Motor neuron (in vitro differentiated cells): ENCODE measurements around the gene CD300LB. TPM values are rescaled to one million over a fixed set of nuclear protein-coding genes. Genes with fewer than 3 reads are reported as not detected.
"Not testable (repeated sequence)": the region's sequence is repeated elsewhere in the genome, so short reads cannot be mapped to it uniquely, and the experiment has no call there.

Experiments
- ATAC-seq, 8 experiments: fragments of 200-7000 bp; cut with Tn5 transposase; replicated peaks in 6 of 8; 2 replicates each; pipeline ENCODE4 v1.8.0; 2021; ENCODE audit warnings: mild to moderate bottlenecking in 8 of 8, moderate library complexity in 8 of 8
- H3K27ac ChIP-seq, 2 donors: fragments of 250-450 bp; sonication (Bioruptor Pico); 2 replicates each; pipeline ENCODE4 v1.9.0; 2021; ENCODE audit warnings: antibody characterized with exemption in 2 of 2, mild to moderate bottlenecking in 2 of 2, moderate library complexity in 1 of 2
- H3K4me1 ChIP-seq, 2 donors: fragments of 250-450 bp; sonication (Bioruptor Pico); replicated peaks in 1 of 2; 2 replicates each; pipeline ENCODE4 v1.6.1; 2021; ENCODE audit warnings: antibody characterized with exemption in 2 of 2, mild to moderate bottlenecking in 2 of 2, moderate library complexity in 1 of 2
- H3K4me3 ChIP-seq, 5 donors: fragments of 250-450 bp; sonication (Bioruptor Pico); 2 replicates each; pipeline ENCODE4 v1.9.0; 2021; ENCODE audit warnings: antibody characterized with exemption in 5 of 5, mild to moderate bottlenecking in 5 of 5, moderate library complexity in 4 of 5
- WGBS, 10 experiments: fragments of 450-650 bp; shearing (Covaris generic); methylation state at CpG; one replicate each; pipeline ENCODE4 v1.0.0; 2022; 5-methylcytosine and 5-hydroxymethylcytosine counted together
- in situ Hi-C, 9 experiments: fragments of 400-800 bp; cut with MboI; loops; one replicate each; pipeline ENCODE4 v1.15.0; 2021; ENCODE audit warnings: low sequenced_read_pairs in 9 of 9, low pct_unique_long_range_greater_than_20kb in 2 of 9; ENCODE audit not compliant: unreplicated experiment in 9 of 9
- total RNA-seq, 8 experiments: library from RNA; unstranded; fragments of 300-600 nt; gene quantifications; 2 replicates each; pipeline versions ENCODE4 v1.2.3 to v1.2.4, GENCODE V29; 2022

Gene CD300LB
- total RNA-seq, 8 experiments from 2014 or later: 0.08 to 1.3 (median 0.29) TPM; not detected in 2

- Histone ChIP-seq H3K4me1 (no peaks in the 10 kb centered on the region), H3K4me3 (no peak overlapping the region), H3K27ac (no peak overlapping the region)
- in situ Hi-C loops: no loop called here
- WGBS, 10 experiments: 43 to 100% (median 82%) methylated on average over 1 to 3 of the region's 3 CpGs
- ATAC-seq: no peak
Observed at GRCh38 chr17:74520016-74520434, 11.2 kb downstream of the CD300LB start.

GRCh38 chr17:74518413-74518981, 12.8 kb downstream of the CD300LB start:
- in situ Hi-C loops, H3K27ac ChIP-seq, H3K4me1 ChIP-seq, H3K4me3 ChIP-seq: not testable (repeated sequence)
- ATAC-seq: peak in 2 of 8 experiments; percentile 55 to 60
- WGBS, 10 experiments: 14 to 100% (median 67%) methylated on average over 1 to 6 of the region's 6 CpGs; no CpG with 5 or more reads in 1 of the 10 experiments

- Histone ChIP-seq H3K27ac (no peak overlapping the region), H3K4me1 (no peaks in the 10 kb centered on the region), H3K4me3 (no peak overlapping the region)
- no peak for ATAC-seq
- in situ Hi-C loops: no loop called here
- WGBS, 10 experiments: 40 to 100% (median 67%) methylated on average over 1 to 3 of the region's 3 CpGs; no CpG with 5 or more reads in 4 of the 10 experiments
Observed at GRCh38 chr17:74516561-74517328, 14.5 kb downstream of the CD300LB start.

GRCh38 chr17:74515941-74516340, 15.3 kb downstream of the CD300LB start:
- Histone ChIP-seq H3K4me1 (no peaks in the 10 kb centered on the region), H3K27ac (no peak overlapping the region), H3K4me3 (no peak overlapping the region)
- in situ Hi-C loops: no loop called here
- 0 to 80% (median 61%) methylated on average over 1 to 4 of the region's 4 CpGs; no CpG with 5 or more reads in 2 of the 10 experiments for WGBS, 10 experiments
- ATAC-seq: no peak

GRCh38 chr17:74514632-74515334, 16.5 kb downstream of the CD300LB start:
- 72 to 94% (median 82%) methylated on average over 1 to 9 of the region's 10 CpGs; no CpG with 5 or more reads in 2 of the 10 experiments for WGBS, 10 experiments
- in situ Hi-C loops: no loop called here

GRCh38 chr17:74513987-74514631, 17.2 kb downstream of the CD300LB start:
- peak in 7 of 8 experiments; percentile 12 to 58 (median 43) for ATAC-seq
- no peak overlapping the region for H3K4me3 ChIP-seq

More at GRCh38 chr17:74514632-74515334, 16.5 kb downstream of the CD300LB start:
- ATAC-seq: peak in 6 of 8 experiments; percentile 11 to 54 (median 48)
- Histone ChIP-seq H3K27ac (peak overlapping the region in 1 of 2 donors; percentile 49), H3K4me1 (no peaks in the 10 kb centered on the region), H3K4me3 (no peak overlapping the region)

GRCh38 chr17:74512624-74513091, 18.6 kb downstream of the CD300LB start:
- no peaks in the 10 kb centered on the region for H3K4me1 ChIP-seq
- no peak overlapping the region for H3K4me3 ChIP-seq
- H3K27ac ChIP-seq: no peak overlapping the region
- WGBS, 10 experiments: 12 to 83% (median 42%) methylated on average over 1 to 7 of the region's 7 CpGs; no CpG with 5 or more reads in 1 of the 10 experiments
- no peak for ATAC-seq
- in situ Hi-C loops: no loop called here

More at GRCh38 chr17:74513987-74514631, 17.2 kb downstream of the CD300LB start:
- in situ Hi-C loops: no loop called here
- Histone ChIP-seq H3K4me1 (no peaks in the 10 kb centered on the region), H3K27ac (peak overlapping the region in 1 of 2 donors; percentile 73)
- 70 to 100% (median 90%) methylated on average over 1 to 3 of the region's 3 CpGs; no CpG with 5 or more reads in 5 of the 10 experiments for whole genome bisulfite sequencing, 10 experiments

- no peak overlapping the region for H3K4me3 ChIP-seq
- 0 to 90% (median 54%) methylated on average over 1 to 2 of the region's 2 CpGs; no CpG with 5 or more reads in 6 of the 10 experiments for WGBS, 10 experiments
- H3K4me1 ChIP-seq: no peaks in the 10 kb centered on the region
- peak in 2 of 8 experiments; percentile 24 to 78 for ATAC-seq
- no peak overlapping the region for H3K27ac ChIP-seq
- in situ Hi-C loops: no loop called here
Observed at GRCh38 chr17:74512036-74512435, 19.2 kb downstream of the CD300LB start.

GRCh38 chr17:74508156-74508555, 23.1 kb downstream of the CD300LB start:
- in situ Hi-C loops: no loop called here
- Histone ChIP-seq H3K27ac (no peak overlapping the region), H3K4me3 (no peak overlapping the region), H3K4me1 (no peaks in the 10 kb centered on the region)
- ATAC-seq: peak in 1 of 8 experiments; percentile 34

GRCh38 chr17:74503949-74504348, 27.3 kb downstream of the CD300LB start:
- in situ Hi-C loops, H3K27ac ChIP-seq, H3K4me1 ChIP-seq, ATAC-seq, H3K4me3 ChIP-seq: not testable (repeated sequence)
- 0 to 90% (median 60%) methylated on average over 1 to 5 of the region's 5 CpGs; no CpG with 5 or more reads in 1 of the 10 experiments for WGBS, 10 experiments

- ATAC-seq: no peak
- Histone ChIP-seq H3K4me3 (no peak overlapping the region), H3K4me1 (no peaks in the 10 kb centered on the region), H3K27ac (no peak overlapping the region)
- WGBS, 10 experiments: 23 to 100% (median 70%) methylated on average over 2 to 6 of the region's 6 CpGs
- in situ Hi-C loops: no loop called here
Observed at GRCh38 chr17:74502861-74503260, 28.4 kb downstream of the CD300LB start.

GRCh38 chr17:74499992-74500391, 31.3 kb downstream of the CD300LB start:
- in situ Hi-C loops: no loop called here
- no peak for ATAC-seq
- 41 to 100% (median 74%) methylated on average over 1 to 3 of the region's 3 CpGs; no CpG with 5 or more reads in 3 of the 10 experiments for WGBS, 10 experiments
- no peak overlapping the region for H3K4me3 ChIP-seq
- H3K4me1 ChIP-seq: no peaks in the 10 kb centered on the region
- no peak overlapping the region for H3K27ac ChIP-seq
